GM12878 (cell line): ENCODE data around the gene COPS3.

Source experiments
- CBFB ChIP-seq: IDR thresholded peaks from 2 replicates; pipeline ENCODE4 v1.6.1; 2016; ENCODE audit warnings: antibody characterized with exemption, low read depth
- CTCF ChIP-seq, 3 experiments: IDR thresholded peaks in 2 of 3; conservative IDR thresholded peaks in 1 of 3; 2 replicates each; pipeline ENCODE4 v1.5.1; 2011; ENCODE audit warnings: low read depth in 3 of 3, low read length in 3 of 3, mild to moderate bottlenecking in 3 of 3, control low read depth in 2 of 3, moderate library complexity in 2 of 3, inconsistent platforms in 1 of 3, mixed read lengths in 1 of 3; ENCODE audit not compliant: control insufficient read depth in 2 of 3, insufficient read depth in 1 of 3; ENCODE audit errors: extremely low read depth in 1 of 3
- EZH2 ChIP-seq: IDR thresholded peaks from 2 replicates; pipeline ENCODE4 v1.6.1; 2012; ENCODE audit warnings: low read depth, mild to moderate bottlenecking, control low read depth, inconsistent platforms, low read length, borderline replicate concordance; ENCODE audit not compliant: control insufficient read depth
- IRF3 ChIP-seq: fragments of 450-650 bp; IDR thresholded peaks from 2 replicates; pipeline ENCODE4 v1.6.1; 2014; ENCODE audit warnings: mild to moderate bottlenecking
- NR2F1 ChIP-seq: fragments of 450-650 bp; conservative IDR thresholded peaks from 2 replicates; pipeline ENCODE4 v1.6.1; 2017; ENCODE audit warnings: mild to moderate bottlenecking
- POLR2A ChIP-seq: IDR thresholded peaks from 2 replicates; pipeline ENCODE4 v1.6.1; 2011; ENCODE audit warnings: low read depth, mild to moderate bottlenecking, low read length
- POLR2AphosphoS5 ChIP-seq: IDR thresholded peaks from 2 replicates; pipeline ENCODE4 v1.6.1; 2011; ENCODE audit warnings: mild to moderate bottlenecking, low read length, inconsistent platforms
- SKIL ChIP-seq: fragments of 450-650 bp; IDR thresholded peaks from 2 replicates; pipeline ENCODE4 v1.6.1; 2017; ENCODE audit warnings: mild to moderate bottlenecking, low read depth, inconsistent platforms; ENCODE audit not compliant: poor library complexity, severe bottlenecking
- TCF12 ChIP-seq: IDR thresholded peaks from 2 replicates; pipeline ENCODE4 v1.6.1; 2011; ENCODE audit warnings: low read depth, mild to moderate bottlenecking, low read length
- YY1 ChIP-seq: IDR thresholded peaks from 2 replicates; pipeline ENCODE4 v1.6.1; 2011; ENCODE audit warnings: low read depth, mild to moderate bottlenecking, low read length

- TF ChIP-seq EZH2 (no peak), CTCF (IDR thresholded peaks at IDR 0.05 in 2 of 3, conservative IDR thresholded peaks at IDR 0.05 in 1 of 3; ENCODE audit: control insufficient read depth in 2 of 3, extremely low read depth in 1 of 3, insufficient read depth in 1 of 3, low read depth in 3 of 3, low read length in 3 of 3) (no peak), TCF12 (no peak), SKIL (no peak), YY1 (no peak), POLR2AphosphoS5 (no peak), IRF3 (no peak), POLR2A (no peak), NR2F1 (no peak), CBFB (no peak)
These were observed 17.1 kb upstream of the COPS3 start for GRCh38 chr17:17298108-17298507.
